Epithelial cell of proximal tubule (primary cell): ENCODE data around the gene ATP13A3. TPM values are rescaled to one million over a fixed set of nuclear protein-coding genes. Genes with fewer than 3 reads are reported as not detected.

ENCODE experiments used
- DNase-seq: peaks from one replicate; pipeline ENCODE4 v3.0.0-alpha.2; 2011; ENCODE audit warnings: low read depth
- H3K4me3 ChIP-seq: 2 replicates; pipeline ENCODE4 v1.5.1; 2011; ENCODE audit warnings: low read depth, mild to moderate bottlenecking, low read length
- CTCF ChIP-seq: conservative IDR thresholded peaks from 2 replicates; pipeline ENCODE4 v1.5.1; 2012; ENCODE audit warnings: low read depth, mild to moderate bottlenecking, low read length
- total RNA-seq: library from RNA; depleted of rRNA; stranded (reverse); fragments of >200 nt; gene quantifications from 2 replicates; pipeline ENCODE4 v1.2.3, GENCODE V29; 2015

The ATP13A3 gene
- total RNA-seq, 1 donor from 2014 or later = 88.1 TPM

GRCh38 chr3:194468086-194468485 is 18.7 kb downstream of the ATP13A3 start:
- no peak overlapping the region for H3K4me3 ChIP-seq
- no peak for DNase-seq
- no peak for TF ChIP-seq CTCF

DNA sequence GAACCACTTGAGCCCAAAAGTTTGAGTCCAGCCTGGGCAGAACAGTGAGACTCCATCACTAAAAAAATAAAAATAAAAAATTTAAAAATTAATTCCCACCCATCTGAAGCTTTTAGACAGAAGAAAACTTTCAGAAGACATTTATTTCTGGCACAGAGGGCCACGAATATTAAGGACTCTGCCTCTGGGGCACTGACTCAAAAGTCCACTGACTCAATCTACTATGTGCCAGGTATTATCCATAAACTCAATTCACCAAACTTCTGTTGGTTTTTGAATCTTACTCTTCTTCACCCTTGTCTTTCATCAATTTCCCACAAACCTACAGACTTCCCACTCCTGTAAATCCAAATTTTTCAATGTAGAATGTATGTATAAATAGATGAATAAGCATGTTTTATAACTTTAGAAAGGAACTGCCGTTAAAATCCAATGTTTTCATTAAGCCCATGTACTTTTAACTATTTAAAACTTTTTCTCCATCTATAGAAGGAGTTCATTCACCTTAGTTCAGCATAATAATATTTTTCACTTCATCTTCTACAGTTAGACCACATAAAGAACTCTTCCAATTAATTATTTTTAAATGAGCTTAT is 19.9 kb downstream of the ATP13A3 start:
- TF ChIP-seq CTCF = no peak
- no peak overlapping the region for H3K4me3 ChIP-seq
- DNase-seq = no peak

DNA sequence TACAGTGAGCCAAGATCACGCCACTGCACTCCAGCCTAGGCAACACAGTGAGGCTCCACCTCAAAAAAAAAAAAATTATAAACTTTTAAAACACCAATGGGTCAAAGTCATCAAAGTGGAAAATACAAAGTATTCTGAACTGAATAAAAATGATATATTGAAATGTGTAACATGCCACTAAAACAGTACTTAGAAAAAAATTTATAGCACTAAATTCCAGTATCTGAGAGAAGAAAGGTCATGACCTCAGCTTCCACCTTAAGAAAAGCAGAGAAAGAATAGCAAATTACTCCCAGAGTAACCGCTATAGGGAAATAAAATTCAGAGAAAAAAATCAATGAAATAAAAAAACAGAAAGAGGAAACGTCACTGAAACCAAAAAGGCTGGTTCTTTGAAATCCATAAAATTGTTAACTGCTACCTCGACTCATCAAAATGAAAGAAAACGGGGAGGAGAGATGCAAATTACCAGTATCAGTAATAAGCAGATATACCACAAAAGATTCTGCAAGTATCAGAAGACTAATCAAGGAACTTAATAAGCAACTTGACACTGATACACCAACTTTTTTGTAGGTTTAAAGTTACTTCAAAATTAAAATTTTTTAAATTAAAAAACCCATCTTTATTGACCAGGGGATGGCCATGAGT is 20.8 kb downstream of the ATP13A3 start:
- H3K4me3 ChIP-seq = no peak overlapping the region
- DNase-seq = no peak
- no peak for TF ChIP-seq CTCF

GRCh38 chr3:194465246-194465645 is 21.6 kb downstream of the ATP13A3 start:
- H3K4me3 ChIP-seq = no peak overlapping the region
- DNase-seq = no peak
- no peak for TF ChIP-seq CTCF

DNA sequence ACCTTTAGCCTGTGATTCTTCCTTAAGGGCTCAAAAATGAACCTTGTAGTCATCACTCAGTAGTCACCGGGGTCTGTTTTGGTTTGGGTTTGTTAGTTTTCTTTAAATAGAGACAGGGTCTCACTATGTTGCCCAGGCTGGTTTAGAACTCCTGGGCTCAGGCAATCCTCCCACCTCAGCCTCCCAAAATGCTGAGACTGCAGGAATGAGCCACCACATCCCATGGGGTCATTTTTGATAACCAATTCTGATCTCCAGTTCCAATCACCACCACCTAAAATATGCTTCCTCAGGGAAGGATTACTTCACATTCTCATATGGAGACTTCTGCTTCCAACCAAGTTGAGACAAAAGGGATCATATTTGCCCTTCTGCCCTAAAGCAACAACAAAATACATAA is 22.1 kb downstream of the ATP13A3 start:
- DNase-seq = no peak
- TF ChIP-seq CTCF = no peak
- H3K4me3 ChIP-seq = no peak overlapping the region

GRCh38 chr3:194462936-194463335 is 23.9 kb downstream of the ATP13A3 start:
- no peak for DNase-seq
- no peak for TF ChIP-seq CTCF
- H3K4me3 ChIP-seq = no peak overlapping the region

GRCh38 chr3:194460566-194460965 is 26.2 kb downstream of the ATP13A3 start:
- no peak for DNase-seq

More at GRCh38 chr3:194460566-194460965, 26.2 kb downstream of the ATP13A3 start:
- TF ChIP-seq CTCF = no peak
- H3K4me3 ChIP-seq = no peak overlapping the region
